HepG2 (cell line): ENCODE results near the gene CYB5B. TPM values are rescaled to one million over a fixed set of nuclear protein-coding genes. Genes with fewer than 3 reads are reported as not detected.

Experiments
- ARID2 ChIP-seq: sonication (generic); formaldehyde crosslinking; IDR thresholded peaks from 2 replicates; pipeline ENCODE4 v1.8.1; 2022; ENCODE audit warnings: mild to moderate bottlenecking, missing genetic modification reagents, borderline replicate concordance
- ARNT ChIP-seq: fragments of 450-650 bp; IDR thresholded peaks from 2 replicates; pipeline ENCODE4 v1.6.1; 2017
- CREBL2 ChIP-seq: sonication (generic); formaldehyde crosslinking; IDR thresholded peaks from 2 replicates; pipeline ENCODE4 v1.8.1; 2023; ENCODE audit warnings: missing genetic modification reagents, mild to moderate bottlenecking, borderline replicate concordance
- CSRNP1 ChIP-seq: sonication (generic); formaldehyde crosslinking; IDR thresholded peaks from 2 replicates; pipeline ENCODE4 v1.8.1; 2023; ENCODE audit warnings: mild to moderate bottlenecking, missing genetic modification reagents
- DRAP1 ChIP-seq: IDR thresholded peaks from 2 replicates; pipeline ENCODE4 v1.6.1; 2016; ENCODE audit warnings: missing genetic modification reagents, missing compliant biosample characterization
- FOXA3 ChIP-seq: IDR thresholded peaks from 2 replicates; pipeline ENCODE4 v1.6.1; 2016; ENCODE audit warnings: missing genetic modification reagents, missing compliant biosample characterization
- KLF9 ChIP-seq: IDR thresholded peaks from 2 replicates; pipeline ENCODE4 v1.6.1; 2016; ENCODE audit warnings: low read depth
- MTF1 ChIP-seq: sonication (generic); formaldehyde crosslinking; IDR thresholded peaks from 2 replicates; pipeline ENCODE4 v1.5.0; 2020; ENCODE audit warnings: missing genetic modification reagents
- POLR2AphosphoS5 ChIP-seq: IDR thresholded peaks from 2 replicates; pipeline ENCODE4 v1.6.1; 2012; ENCODE audit warnings: low read depth, low read length
- THYN1 ChIP-seq: sonication (generic); formaldehyde crosslinking; IDR thresholded peaks from 2 replicates; pipeline ENCODE4 v1.8.1; 2023; ENCODE audit warnings: low read depth, mild to moderate bottlenecking, moderate library complexity, missing genetic modification reagents, borderline replicate concordance
- ZBTB38 ChIP-seq: sonication (generic); formaldehyde crosslinking; IDR thresholded peaks from 2 replicates; pipeline ENCODE4 v1.5.1; 2020; ENCODE audit warnings: mild to moderate bottlenecking, missing genetic modification reagents
- polyA plus RNA-seq, 8 experiments: library from polyadenylated mRNA; depleted of rRNA in 3 of 8; stranded (reverse) in 7 of 8; unstranded in 1 of 8; fragments of >200 nt; fragmentation: Illumina TruSeq in 4 of 8; extraction: Trizol in 4 of 8; gene quantifications; 2 replicates each; pipeline versions ENCODE4 v1.2.1 to v1.2.3, GENCODE V29; 2011 to 2016; ENCODE audit warnings: low read depth in 4 of 8, missing spikeins in 1 of 8, mixed read lengths in 1 of 8; ENCODE audit not compliant: insufficient read depth in 1 of 8
- total RNA-seq, 5 experiments: library from RNA; depleted of rRNA; stranded (reverse); fragments of >200 nt; fragmentation: Illumina TruSeq; extraction: Trizol; gene quantifications; 2 replicates each; pipeline ENCODE4 v1.2.3, GENCODE V29; 2016; ENCODE audit warnings: low read depth in 1 of 5
- TF ChIP-seq, protein P1 (sequence below): sonication (generic); formaldehyde crosslinking; IDR thresholded peaks from 2 replicates; pipeline ENCODE4 v1.4.0; 2020; ENCODE audit warnings: missing genetic modification reagents
- TF ChIP-seq, protein P2 (sequence below): sonication (generic); formaldehyde crosslinking; IDR thresholded peaks from 2 replicates; pipeline ENCODE4 v1.4.0; 2020; ENCODE audit warnings: missing genetic modification reagents
- TF ChIP-seq, protein P3 (sequence below): sonication (generic); formaldehyde crosslinking; IDR thresholded peaks from 2 replicates; pipeline ENCODE4 v1.4.0; 2020; ENCODE audit warnings: missing genetic modification reagents, borderline replicate concordance
- TF ChIP-seq, protein P4 (sequence below): sonication (generic); formaldehyde crosslinking; IDR thresholded peaks from 2 replicates; pipeline ENCODE4 v1.4.0; 2020; ENCODE audit warnings: missing genetic modification reagents, low read depth, mild to moderate bottlenecking, borderline replicate concordance

Gene CYB5B
- total and polyA plus RNA-seq, 2 of the 13 experiments (the other 11 are each of a cell fraction or from before 2014, with no cell fraction given) = 234 to 432 TPM

GRCh38 chr16:69404275-69404805 lies 20.1 kb upstream of the CYB5B start (continued):
- TF ChIP-seq, protein P1, sequence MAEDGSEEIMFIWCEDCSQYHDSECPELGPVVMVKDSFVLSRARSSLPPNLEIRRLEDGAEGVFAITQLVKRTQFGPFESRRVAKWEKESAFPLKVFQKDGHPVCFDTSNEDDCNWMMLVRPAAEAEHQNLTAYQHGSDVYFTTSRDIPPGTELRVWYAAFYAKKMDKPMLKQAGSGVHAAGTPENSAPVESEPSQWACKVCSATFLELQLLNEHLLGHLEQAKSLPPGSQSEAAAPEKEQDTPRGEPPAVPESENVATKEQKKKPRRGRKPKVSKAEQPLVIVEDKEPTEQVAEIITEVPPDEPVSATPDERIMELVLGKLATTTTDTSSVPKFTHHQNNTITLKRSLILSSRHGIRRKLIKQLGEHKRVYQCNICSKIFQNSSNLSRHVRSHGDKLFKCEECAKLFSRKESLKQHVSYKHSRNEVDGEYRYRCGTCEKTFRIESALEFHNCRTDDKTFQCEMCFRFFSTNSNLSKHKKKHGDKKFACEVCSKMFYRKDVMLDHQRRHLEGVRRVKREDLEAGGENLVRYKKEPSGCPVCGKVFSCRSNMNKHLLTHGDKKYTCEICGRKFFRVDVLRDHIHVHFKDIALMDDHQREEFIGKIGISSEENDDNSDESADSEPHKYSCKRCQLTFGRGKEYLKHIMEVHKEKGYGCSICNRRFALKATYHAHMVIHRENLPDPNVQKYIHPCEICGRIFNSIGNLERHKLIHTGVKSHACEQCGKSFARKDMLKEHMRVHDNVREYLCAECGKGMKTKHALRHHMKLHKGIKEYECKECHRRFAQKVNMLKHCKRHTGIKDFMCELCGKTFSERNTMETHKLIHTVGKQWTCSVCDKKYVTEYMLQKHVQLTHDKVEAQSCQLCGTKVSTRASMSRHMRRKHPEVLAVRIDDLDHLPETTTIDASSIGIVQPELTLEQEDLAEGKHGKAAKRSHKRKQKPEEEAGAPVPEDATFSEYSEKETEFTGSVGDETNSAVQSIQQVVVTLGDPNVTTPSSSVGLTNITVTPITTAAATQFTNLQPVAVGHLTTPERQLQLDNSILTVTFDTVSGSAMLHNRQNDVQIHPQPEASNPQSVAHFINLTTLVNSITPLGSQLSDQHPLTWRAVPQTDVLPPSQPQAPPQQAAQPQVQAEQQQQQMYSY (CRISPR knock-in tag) = 0 out of 2 replicates have a peak, but pooled peaks have one; percentile 57
- no peak for TF ChIP-seq MTF1
- TF ChIP-seq CREBL2 (CRISPR knock-in tag) = no peak
- TF ChIP-seq, protein P2, sequence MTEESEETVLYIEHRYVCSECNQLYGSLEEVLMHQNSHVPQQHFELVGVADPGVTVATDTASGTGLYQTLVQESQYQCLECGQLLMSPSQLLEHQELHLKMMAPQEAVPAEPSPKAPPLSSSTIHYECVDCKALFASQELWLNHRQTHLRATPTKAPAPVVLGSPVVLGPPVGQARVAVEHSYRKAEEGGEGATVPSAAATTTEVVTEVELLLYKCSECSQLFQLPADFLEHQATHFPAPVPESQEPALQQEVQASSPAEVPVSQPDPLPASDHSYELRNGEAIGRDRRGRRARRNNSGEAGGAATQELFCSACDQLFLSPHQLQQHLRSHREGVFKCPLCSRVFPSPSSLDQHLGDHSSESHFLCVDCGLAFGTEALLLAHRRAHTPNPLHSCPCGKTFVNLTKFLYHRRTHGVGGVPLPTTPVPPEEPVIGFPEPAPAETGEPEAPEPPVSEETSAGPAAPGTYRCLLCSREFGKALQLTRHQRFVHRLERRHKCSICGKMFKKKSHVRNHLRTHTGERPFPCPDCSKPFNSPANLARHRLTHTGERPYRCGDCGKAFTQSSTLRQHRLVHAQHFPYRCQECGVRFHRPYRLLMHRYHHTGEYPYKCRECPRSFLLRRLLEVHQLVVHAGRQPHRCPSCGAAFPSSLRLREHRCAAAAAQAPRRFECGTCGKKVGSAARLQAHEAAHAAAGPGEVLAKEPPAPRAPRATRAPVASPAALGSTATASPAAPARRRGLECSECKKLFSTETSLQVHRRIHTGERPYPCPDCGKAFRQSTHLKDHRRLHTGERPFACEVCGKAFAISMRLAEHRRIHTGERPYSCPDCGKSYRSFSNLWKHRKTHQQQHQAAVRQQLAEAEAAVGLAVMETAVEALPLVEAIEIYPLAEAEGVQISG = peak; percentile 51; the same call in 1 of the 2 replicates
- peak; percentile 81; the same call in 1 of the 2 replicates for TF ChIP-seq ZBTB38
- TF ChIP-seq DRAP1 = peak; percentile 68; the same call in 1 of the 2 replicates
- TF ChIP-seq, protein P3, sequence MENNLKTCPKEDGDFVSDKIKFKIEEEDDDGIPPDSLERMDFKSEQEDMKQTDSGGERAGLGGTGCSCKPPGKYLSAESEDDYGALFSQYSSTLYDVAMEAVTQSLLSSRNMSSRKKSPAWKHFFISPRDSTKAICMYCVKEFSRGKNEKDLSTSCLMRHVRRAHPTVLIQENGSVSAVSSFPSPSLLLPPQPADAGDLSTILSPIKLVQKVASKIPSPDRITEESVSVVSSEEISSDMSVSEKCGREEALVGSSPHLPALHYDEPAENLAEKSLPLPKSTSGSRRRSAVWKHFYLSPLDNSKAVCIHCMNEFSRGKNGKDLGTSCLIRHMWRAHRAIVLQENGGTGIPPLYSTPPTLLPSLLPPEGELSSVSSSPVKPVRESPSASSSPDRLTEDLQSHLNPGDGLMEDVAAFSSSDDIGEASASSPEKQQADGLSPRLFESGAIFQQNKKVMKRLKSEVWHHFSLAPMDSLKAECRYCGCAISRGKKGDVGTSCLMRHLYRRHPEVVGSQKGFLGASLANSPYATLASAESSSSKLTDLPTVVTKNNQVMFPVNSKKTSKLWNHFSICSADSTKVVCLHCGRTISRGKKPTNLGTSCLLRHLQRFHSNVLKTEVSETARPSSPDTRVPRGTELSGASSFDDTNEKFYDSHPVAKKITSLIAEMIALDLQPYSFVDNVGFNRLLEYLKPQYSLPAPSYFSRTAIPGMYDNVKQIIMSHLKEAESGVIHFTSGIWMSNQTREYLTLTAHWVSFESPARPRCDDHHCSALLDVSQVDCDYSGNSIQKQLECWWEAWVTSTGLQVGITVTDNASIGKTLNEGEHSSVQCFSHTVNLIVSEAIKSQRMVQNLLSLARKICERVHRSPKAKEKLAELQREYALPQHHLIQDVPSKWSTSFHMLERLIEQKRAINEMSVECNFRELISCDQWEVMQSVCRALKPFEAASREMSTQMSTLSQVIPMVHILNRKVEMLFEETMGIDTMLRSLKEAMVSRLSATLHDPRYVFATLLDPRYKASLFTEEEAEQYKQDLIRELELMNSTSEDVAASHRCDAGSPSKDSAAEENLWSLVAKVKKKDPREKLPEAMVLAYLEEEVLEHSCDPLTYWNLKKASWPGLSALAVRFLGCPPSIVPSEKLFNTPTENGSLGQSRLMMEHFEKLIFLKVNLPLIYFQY (CRISPR knock-in tag) = peak; percentile 96
- no peak for TF ChIP-seq KLF9 (CRISPR knock-in tag)
- TF ChIP-seq THYN1 = 0 out of 2 replicates have a peak, but pooled peaks have one; percentile 74
- TF ChIP-seq ARID2 = 0 out of 2 replicates have a peak, but pooled peaks have one; percentile 32
- TF ChIP-seq ARNT = no peak
- peak; percentile 62; the same call in 1 of the 2 replicates for TF ChIP-seq POLR2AphosphoS5
- peak; percentile 64; the same call in 1 of the 2 replicates for TF ChIP-seq CSRNP1 (CRISPR knock-in tag)
- TF ChIP-seq FOXA3 = peak; percentile 79
- TF ChIP-seq, protein P4, sequence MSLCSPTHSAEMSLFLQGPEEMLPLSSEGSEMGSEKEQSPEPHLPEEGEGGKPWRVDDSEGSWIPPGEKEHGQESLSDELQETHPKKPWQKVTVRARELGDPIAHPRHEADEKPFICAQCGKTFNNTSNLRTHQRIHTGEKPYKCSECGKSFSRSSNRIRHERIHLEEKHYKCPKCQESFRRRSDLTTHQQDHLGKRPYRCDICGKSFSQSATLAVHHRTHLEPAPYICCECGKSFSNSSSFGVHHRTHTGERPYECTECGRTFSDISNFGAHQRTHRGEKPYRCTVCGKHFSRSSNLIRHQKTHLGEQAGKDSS (CRISPR knock-in tag) = peak; percentile 41; the same call in 1 of the 2 replicates
